Stomach (tissue), 4 donors: Measurements from ENCODE around the gene CELA3A.
"Not testable (repeated sequence)": the region's sequence is repeated elsewhere in the genome, so short reads cannot be mapped to it uniquely, and the experiment has no call there.

Experiments
- CTCF ChIP-seq, 7 experiments: fragments of 450-650 bp in 4 of 7; fragments of 200-600 bp in 3 of 7; sonication (generic) in 3 of 7; IDR thresholded peaks; one replicate each; pipeline ENCODE4 v1.5.1; 2016 to 2019; ENCODE audit warnings: antibody characterized with exemption in 7 of 7, control low read depth in 2 of 7, mild to moderate bottlenecking in 1 of 7
- POLR2AphosphoS5 ChIP-seq, 3 donors: sonication (generic); formaldehyde crosslinking; IDR thresholded peaks; one replicate each; pipeline ENCODE4 v1.6.1; 2016; ENCODE audit warnings: antibody characterized with exemption in 3 of 3

DNA sequence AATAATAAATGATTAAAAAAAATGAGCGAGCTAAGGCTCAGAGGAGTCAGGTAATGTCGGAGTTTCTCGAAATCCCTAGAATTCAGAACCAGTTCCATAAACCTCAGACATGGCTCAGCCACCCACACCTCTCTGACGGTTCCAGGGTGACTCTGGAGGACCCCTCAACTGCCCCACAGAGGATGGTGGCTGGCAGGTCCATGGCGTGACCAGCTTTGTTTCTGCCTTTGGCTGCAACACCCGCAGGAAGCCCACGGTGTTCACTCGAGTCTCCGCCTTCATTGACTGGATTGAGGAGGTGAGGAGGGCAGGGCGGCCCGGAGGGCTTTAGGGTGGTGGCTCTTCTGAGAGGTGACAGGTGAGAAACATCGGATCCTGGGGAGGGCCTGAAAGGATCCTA, 15.1 kb upstream of the CELA3A start:
- not testable (repeated sequence) for TF ChIP-seq POLR2AphosphoS5, CTCF (IDR thresholded peaks at IDR 0.05)
